ENCODE data around the gene CCNB1.

- no peak for TF ChIP-seq CTCF (IDR thresholded peaks at IDR 0.05)
- no peak for TF ChIP-seq POLR2A (IDR thresholded peaks at IDR 0.05)
Observed at GRCh38 chr5:69152731-69153130, 14.2 kb upstream of the CCNB1 start.
